ENCODE results near the gene PCDHGB1.
"Not testable (repeated sequence)": the region's sequence is repeated elsewhere in the genome, so short reads cannot be mapped to it uniquely, and the experiment has no call there.

PCDHGB1 gene

GRCh38 chr5:141389153-141390042 is 39.5 kb downstream of the PCDHGB1 start:
- Histone ChIP-seq H3K27me3 (ENCODE audit: low read depth, low read length) (no peaks in the 10 kb centered on the region), H3K4me1 (ENCODE audit: low read length) (no peaks in the 10 kb centered on the region), H3K4me3 (ENCODE audit: low read length) (no peak overlapping the region), H3K4me2 (ENCODE audit: low read length) (no peak overlapping the region), H3K27ac (ENCODE audit: low read length) (no peak overlapping the region), H3K9me3 (ENCODE audit: insufficient read depth, low read length) (no peaks in the 10 kb centered on the region), H3K79me2 (ENCODE audit: low read length) (no peaks in the 10 kb centered on the region), H3K36me3 (replicated peaks; ENCODE audit: low read depth, low read length) (no peaks in the 10 kb centered on the region), H2AFZ (ENCODE audit: low read depth, low read length) (no peak overlapping the region), H4K20me1 (ENCODE audit: insufficient read depth, low read length) (no peaks in the 10 kb centered on the region), H3K9ac (ENCODE audit: low read length) (no peak overlapping the region)
- TF ChIP-seq, protein P1, sequence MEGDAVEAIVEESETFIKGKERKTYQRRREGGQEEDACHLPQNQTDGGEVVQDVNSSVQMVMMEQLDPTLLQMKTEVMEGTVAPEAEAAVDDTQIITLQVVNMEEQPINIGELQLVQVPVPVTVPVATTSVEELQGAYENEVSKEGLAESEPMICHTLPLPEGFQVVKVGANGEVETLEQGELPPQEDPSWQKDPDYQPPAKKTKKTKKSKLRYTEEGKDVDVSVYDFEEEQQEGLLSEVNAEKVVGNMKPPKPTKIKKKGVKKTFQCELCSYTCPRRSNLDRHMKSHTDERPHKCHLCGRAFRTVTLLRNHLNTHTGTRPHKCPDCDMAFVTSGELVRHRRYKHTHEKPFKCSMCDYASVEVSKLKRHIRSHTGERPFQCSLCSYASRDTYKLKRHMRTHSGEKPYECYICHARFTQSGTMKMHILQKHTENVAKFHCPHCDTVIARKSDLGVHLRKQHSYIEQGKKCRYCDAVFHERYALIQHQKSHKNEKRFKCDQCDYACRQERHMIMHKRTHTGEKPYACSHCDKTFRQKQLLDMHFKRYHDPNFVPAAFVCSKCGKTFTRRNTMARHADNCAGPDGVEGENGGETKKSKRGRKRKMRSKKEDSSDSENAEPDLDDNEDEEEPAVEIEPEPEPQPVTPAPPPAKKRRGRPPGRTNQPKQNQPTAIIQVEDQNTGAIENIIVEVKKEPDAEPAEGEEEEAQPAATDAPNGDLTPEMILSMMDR (IDR thresholded peaks at IDR 0.05; ENCODE audit: low read depth, low read length) = no peak
- no peak for TF ChIP-seq EZH2phosphoT487 (IDR thresholded peaks at IDR 0.05; ENCODE audit: low read depth)

DNA sequence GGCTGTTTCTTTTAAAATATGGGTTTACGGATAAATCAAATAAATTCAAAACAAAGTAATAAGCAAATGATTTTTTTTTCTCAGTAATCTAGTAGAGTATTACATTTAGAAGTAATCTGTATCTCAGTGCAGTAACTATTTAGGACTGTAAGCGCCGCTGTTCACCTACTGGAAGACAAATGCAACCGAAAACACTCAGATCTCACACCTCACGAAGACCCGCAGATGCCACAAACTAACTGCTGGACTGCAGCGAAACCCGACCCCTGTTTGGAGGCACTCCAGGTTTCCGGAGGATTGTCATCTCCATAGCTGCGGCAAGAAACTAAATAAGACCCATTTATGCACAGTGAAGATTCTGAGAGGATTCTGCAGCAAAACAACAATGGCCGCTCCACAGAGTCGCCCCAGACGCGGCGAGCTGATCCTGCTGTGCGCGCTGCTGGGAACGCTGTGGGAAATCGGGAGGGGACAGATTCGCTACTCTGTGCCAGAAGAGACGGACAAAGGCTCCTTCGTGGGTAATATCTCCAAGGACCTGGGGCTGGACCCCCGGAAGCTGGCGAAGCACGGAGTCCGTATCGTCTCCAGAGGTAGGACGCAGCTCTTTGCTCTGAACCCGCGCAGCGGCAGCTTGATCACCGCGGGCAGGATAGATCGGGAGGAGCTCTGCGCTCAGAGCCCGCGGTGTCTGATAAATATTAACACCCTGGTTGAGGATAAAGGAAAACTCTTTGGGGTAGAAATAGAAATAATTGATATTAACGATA is 42.7 kb downstream of the PCDHGB1 start, which contains the start of gene PCDHGA8:
PCDHGA8 (plus strand) TSS at position 205 of the 770 bp plus-strand sequence; CDS start at position 386, 181 bp downstream.
- Histone ChIP-seq H2AFZ (ENCODE audit: low read depth, low read length) (no peak within 1 kb of the TSS), H3K79me2 (ENCODE audit: low read length) (no peaks in the 10 kb centered on the region), H3K4me3 (ENCODE audit: low read length) (no peak within 1 kb of the TSS), H3K9me3 (ENCODE audit: insufficient read depth, low read length) (no peaks in the 10 kb centered on the region), H3K9ac (ENCODE audit: low read length) (no peak within 1 kb of the TSS), H3K4me1 (ENCODE audit: low read length) (no peaks in the 10 kb centered on the region), H3K4me2 (ENCODE audit: low read length) (no peak within 1 kb of the TSS), H3K27me3 (ENCODE audit: low read depth, low read length) (no peaks in the 10 kb centered on the region), H4K20me1 (ENCODE audit: insufficient read depth, low read length) (no peaks in the 10 kb centered on the region), H3K36me3 (replicated peaks; ENCODE audit: low read depth, low read length) (no peaks in the 10 kb centered on the region), H3K27ac (ENCODE audit: low read length) (no peak within 1 kb of the TSS)
- TF ChIP-seq, protein P1 (IDR thresholded peaks at IDR 0.05; ENCODE audit: low read depth, low read length) = no peak

DNA sequence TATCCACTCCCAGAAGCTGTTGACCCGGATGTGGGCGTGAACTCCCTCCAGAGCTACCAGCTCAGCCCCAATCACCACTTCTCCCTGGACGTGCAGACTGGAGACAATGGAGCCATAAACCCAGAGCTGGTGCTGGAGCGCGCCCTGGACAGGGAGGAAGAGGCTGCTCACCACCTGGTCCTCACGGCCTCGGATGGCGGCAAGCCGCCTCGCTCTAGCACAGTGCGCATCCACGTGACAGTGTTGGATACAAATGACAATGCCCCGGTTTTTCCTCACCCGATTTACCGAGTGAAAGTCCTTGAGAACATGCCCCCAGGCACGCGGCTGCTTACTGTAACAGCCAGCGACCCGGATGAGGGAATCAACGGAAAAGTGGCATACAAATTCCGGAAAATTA is 43.4 kb downstream of the PCDHGB1 start:
- Histone ChIP-seq H3K4me2 (ENCODE audit: low read length) (no peak overlapping the region), H3K9ac (ENCODE audit: low read length) (no peak overlapping the region), H3K27me3 (ENCODE audit: low read depth, low read length) (no peaks in the 10 kb centered on the region), H3K79me2 (ENCODE audit: low read length) (no peaks in the 10 kb centered on the region), H3K36me3 (replicated peaks; ENCODE audit: low read depth, low read length) (no peaks in the 10 kb centered on the region), H3K9me3 (ENCODE audit: insufficient read depth, low read length) (no peaks in the 10 kb centered on the region), H3K4me3 (ENCODE audit: low read length) (no peak overlapping the region), H4K20me1 (ENCODE audit: insufficient read depth, low read length) (no peaks in the 10 kb centered on the region), H3K4me1 (ENCODE audit: low read length) (no peaks in the 10 kb centered on the region), H2AFZ (ENCODE audit: low read depth, low read length) (no peak overlapping the region), H3K27ac (ENCODE audit: low read length) (no peak overlapping the region)
- no peak for TF ChIP-seq EZH2phosphoT487 (IDR thresholded peaks at IDR 0.05; ENCODE audit: low read depth)

- H3K9ac ChIP-seq (ENCODE audit: low read length); H3K4me1 ChIP-seq (ENCODE audit: low read length); H3K9me3 ChIP-seq (ENCODE audit: insufficient read depth, low read length); H3K36me3 ChIP-seq (replicated peaks; ENCODE audit: low read depth, low read length); H3K79me2 ChIP-seq (ENCODE audit: low read length); H4K20me1 ChIP-seq (ENCODE audit: insufficient read depth, low read length); H2AFZ ChIP-seq (ENCODE audit: low read depth, low read length); H3K4me3 ChIP-seq (ENCODE audit: low read length); H3K27ac ChIP-seq (ENCODE audit: low read length); H3K4me2 ChIP-seq (ENCODE audit: low read length); H3K27me3 ChIP-seq (ENCODE audit: low read depth, low read length): not testable (repeated sequence)
Measured at GRCh38 chr5:141394401-141395187, 44.7 kb downstream of the PCDHGB1 start.

- not testable (repeated sequence) for H3K4me1 ChIP-seq (ENCODE audit: low read length); H3K4me3 ChIP-seq (ENCODE audit: low read length); H2AFZ ChIP-seq (ENCODE audit: low read depth, low read length); H3K79me2 ChIP-seq (ENCODE audit: low read length); H3K9me3 ChIP-seq (ENCODE audit: insufficient read depth, low read length); H3K4me2 ChIP-seq (ENCODE audit: low read length); H3K9ac ChIP-seq (ENCODE audit: low read length); H4K20me1 ChIP-seq (ENCODE audit: insufficient read depth, low read length); H3K27ac ChIP-seq (ENCODE audit: low read length); H3K36me3 ChIP-seq (replicated peaks; ENCODE audit: low read depth, low read length); H3K27me3 ChIP-seq (ENCODE audit: low read depth, low read length)
Measured at GRCh38 chr5:141397756-141398551, 48.1 kb downstream of the PCDHGB1 start, which contains the start of gene PCDHGB5. TSS of gene PCDHGB5 (plus strand) at chr5:141397947. CDS start at chr5:141398128, 181 bp downstream.

Measured in OCI-LY3 (cell line).